Fibroblast of villous mesenchyme (primary cell): Measurements from ENCODE around the gene ANKFN1. TPM values are rescaled to one million over a fixed set of nuclear protein-coding genes. Genes with fewer than 3 reads are reported as not detected.

Experiments
- DNase-seq: peaks from one replicate; pipeline ENCODE4 v3.0.0-alpha.2; 2010; ENCODE audit warnings: low read depth
- H3K4me3 ChIP-seq: 2 replicates; pipeline ENCODE4 v1.5.1; 2011; ENCODE audit warnings: low read depth, mild to moderate bottlenecking, low read length
- CTCF ChIP-seq: IDR thresholded peaks from 2 replicates; pipeline ENCODE4 v1.5.1; 2012; ENCODE audit warnings: low read depth, mild to moderate bottlenecking, low read length; ENCODE audit not compliant: insufficient read depth
- total RNA-seq: library from RNA; depleted of rRNA; stranded (reverse); fragments of >200 nt; gene quantifications from 2 replicates; pipeline ENCODE4 v1.2.3, GENCODE V29; 2012

ANKFN1 gene
- total RNA-seq, 1 donor = under 0.01 TPM

GRCh38 chr17:56350592-56350991 lies 197.3 kb downstream of the ANKFN1 start:
- no peak overlapping the region for H3K4me3 ChIP-seq
- no peak for TF ChIP-seq CTCF
- DNase-seq = no peak

GRCh38 chr17:56351675-56352074 lies 198.4 kb downstream of the ANKFN1 start:
- DNase-seq = no peak
- TF ChIP-seq CTCF = no peak
- no peak overlapping the region for H3K4me3 ChIP-seq

- no peak for DNase-seq
Measured at GRCh38 chr17:56358651-56359050, 205.4 kb downstream of the ANKFN1 start.

GRCh38 chr17:56359518-56359917 lies 206.2 kb downstream of the ANKFN1 start:
- no peak for TF ChIP-seq CTCF
- no peak for DNase-seq
- H3K4me3 ChIP-seq = no peak overlapping the region

More at GRCh38 chr17:56358651-56359050, 205.4 kb downstream of the ANKFN1 start:
- TF ChIP-seq CTCF = no peak
- H3K4me3 ChIP-seq = no peak overlapping the region

GRCh38 chr17:56367366-56367765 lies 214.1 kb downstream of the ANKFN1 start:
- TF ChIP-seq CTCF = no peak
- no peak for DNase-seq
- no peak overlapping the region for H3K4me3 ChIP-seq

- no peak for TF ChIP-seq CTCF
- no peak for DNase-seq
- no peak overlapping the region for H3K4me3 ChIP-seq
Measured at GRCh38 chr17:56373981-56374833, 220.9 kb downstream of the ANKFN1 start.
